HG03575 (cell line): Measurements from ENCODE around the gene NDUFB2.
"Not testable (repeated sequence)": the region's sequence is repeated elsewhere in the genome, so short reads cannot be mapped to it uniquely, and the experiment has no call there.

Source experiments
- ATAC-seq: cut with Tn5 transposase; IDR thresholded peaks from one replicate; pipeline ENCODE4 v1.9.1; 2021; ENCODE audit not compliant: unreplicated experiment, insufficient number of reproducible peaks, low FRiP score; ENCODE audit errors: extremely low read depth

Gene NDUFB2

GRCh38 chr7:140696680-140697446 lies at the start of gene NDUFB2:
Gene NDUFB2 (plus strand): TSS chr7:140696708. CDS start chr7:140696745, 37 bp downstream.
- peak; percentile 66 for ATAC-seq

GRCh38 chr7:140646931-140647647 lies 49.4 kb upstream of the NDUFB2 start:
- no peak for ATAC-seq

- ATAC-seq: no peak
These were observed 46.8 kb upstream of the NDUFB2 start for GRCh38 chr7:140649556-140650205.

- ATAC-seq: no peak
These were observed 46.1 kb upstream of the NDUFB2 start for GRCh38 chr7:140650367-140650766.

- ATAC-seq: no peak
These were observed 43.0 kb upstream of the NDUFB2 start for GRCh38 chr7:140653319-140654108.

- ATAC-seq: no peak
These were observed 42.5 kb upstream of the NDUFB2 start for GRCh38 chr7:140654109-140654387.

- no peak for ATAC-seq
These were observed 41.8 kb upstream of the NDUFB2 start for GRCh38 chr7:140654661-140655060.

- no peak for ATAC-seq
These were observed 40.7 kb upstream of the NDUFB2 start for GRCh38 chr7:140655511-140656408.

- no peak for ATAC-seq
These were observed 39.7 kb upstream of the NDUFB2 start for GRCh38 chr7:140656548-140657515.

- ATAC-seq: no peak
These were observed 38.6 kb upstream of the NDUFB2 start for GRCh38 chr7:140657891-140658290.

- no peak for ATAC-seq
These were observed 36.7 kb upstream of the NDUFB2 start for GRCh38 chr7:140659856-140660255.

- ATAC-seq: no peak
These were observed 35.4 kb upstream of the NDUFB2 start for GRCh38 chr7:140661124-140661523.

GRCh38 chr7:140662938-140663337 lies 33.6 kb upstream of the NDUFB2 start:
- ATAC-seq: not testable (repeated sequence)

- no peak for ATAC-seq
These were observed 29.0 kb upstream of the NDUFB2 start for GRCh38 chr7:140667476-140667875.

GRCh38 chr7:140668641-140669040 lies 27.9 kb upstream of the NDUFB2 start:
- no peak for ATAC-seq

- ATAC-seq: no peak
These were observed 27.2 kb upstream of the NDUFB2 start for GRCh38 chr7:140669352-140669751.

- ATAC-seq: not testable (repeated sequence)
These were observed 26.6 kb upstream of the NDUFB2 start for GRCh38 chr7:140669862-140670261.
